ENCODE measurements around the gene DLST. TPM values are rescaled to one million over a fixed set of nuclear protein-coding genes. Genes with fewer than 3 reads are reported as not detected.

The DLST gene
- total and polyA plus RNA-seq, 12 donors = 42.0 to 205 (median 146) TPM

GRCh38 chr14:74941676-74942097 is 60.0 kb downstream of the DLST start:
- peak; percentile 57 to 92 (median 63) for DNase-seq
- H3K4me3 ChIP-seq = no peak overlapping the region

GRCh38 chr14:74942181-74942580 is 60.5 kb downstream of the DLST start:
- Histone ChIP-seq H3K27ac (peak overlapping the region in 4 of 5 donors; percentile 56 to 87 (median 76)), H3K4me1 (replicated peaks in 1 of 2) (peaks cover 20 to 39% of the 10 kb centered on the region in 2 donors), H3K36me3 (replicated peaks in 1 of 2) (no peaks in the 10 kb centered on the region), H3K9me3 (replicated peaks in 1 of 3) (no peaks in the 10 kb centered on the region), H3K27me3 (no peaks in the 10 kb centered on the region), H3K4me3 (no peak overlapping the region)
- no peak for TF ChIP-seq POLR2A (IDR thresholded peaks at IDR 0.05)
- TF ChIP-seq, protein P1, sequence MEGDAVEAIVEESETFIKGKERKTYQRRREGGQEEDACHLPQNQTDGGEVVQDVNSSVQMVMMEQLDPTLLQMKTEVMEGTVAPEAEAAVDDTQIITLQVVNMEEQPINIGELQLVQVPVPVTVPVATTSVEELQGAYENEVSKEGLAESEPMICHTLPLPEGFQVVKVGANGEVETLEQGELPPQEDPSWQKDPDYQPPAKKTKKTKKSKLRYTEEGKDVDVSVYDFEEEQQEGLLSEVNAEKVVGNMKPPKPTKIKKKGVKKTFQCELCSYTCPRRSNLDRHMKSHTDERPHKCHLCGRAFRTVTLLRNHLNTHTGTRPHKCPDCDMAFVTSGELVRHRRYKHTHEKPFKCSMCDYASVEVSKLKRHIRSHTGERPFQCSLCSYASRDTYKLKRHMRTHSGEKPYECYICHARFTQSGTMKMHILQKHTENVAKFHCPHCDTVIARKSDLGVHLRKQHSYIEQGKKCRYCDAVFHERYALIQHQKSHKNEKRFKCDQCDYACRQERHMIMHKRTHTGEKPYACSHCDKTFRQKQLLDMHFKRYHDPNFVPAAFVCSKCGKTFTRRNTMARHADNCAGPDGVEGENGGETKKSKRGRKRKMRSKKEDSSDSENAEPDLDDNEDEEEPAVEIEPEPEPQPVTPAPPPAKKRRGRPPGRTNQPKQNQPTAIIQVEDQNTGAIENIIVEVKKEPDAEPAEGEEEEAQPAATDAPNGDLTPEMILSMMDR (IDR thresholded peaks at IDR 0.05) = no peak
- WGBS, 4 donors = 73 to 81% (median 80%) methylated on average over 6 to 12 of the region's 12 CpGs
- no peak for DNase-seq
- intact Hi-C loops (cut with DNase I) = loop anchor here in 1 of 2 donors (10.0 kb wide), 1 partner anchor 63 kb away; the partner anchor contains the start of gene EIF2B2

More at GRCh38 chr14:74941676-74942097, 60.0 kb downstream of the DLST start:
- H3K36me3 ChIP-seq (replicated peaks in 1 of 2) = no peaks in the 10 kb centered on the region
- peaks cover 20 to 39% of the 10 kb centered on the region in 2 donors for H3K4me1 ChIP-seq (replicated peaks in 1 of 2)
- no peaks in the 10 kb centered on the region for H3K9me3 ChIP-seq (replicated peaks in 1 of 3)
- TF ChIP-seq POLR2A (IDR thresholded peaks at IDR 0.05) = no peak
- TF ChIP-seq, protein P1 (IDR thresholded peaks at IDR 0.05) = no peak
- WGBS, 4 donors = 37 to 59% (median 48%) methylated on average over 8 to 13 of the region's 13 CpGs
- no peaks in the 10 kb centered on the region for H3K27me3 ChIP-seq
- intact Hi-C loops (cut with DNase I) = loop anchor here in 1 of 2 donors (10.0 kb wide), 1 partner anchor 63 kb away; the partner anchor contains the start of gene EIF2B2
- peak overlapping the region in 4 of 5 donors; percentile 56 to 87 (median 76) for H3K27ac ChIP-seq

DNA sequence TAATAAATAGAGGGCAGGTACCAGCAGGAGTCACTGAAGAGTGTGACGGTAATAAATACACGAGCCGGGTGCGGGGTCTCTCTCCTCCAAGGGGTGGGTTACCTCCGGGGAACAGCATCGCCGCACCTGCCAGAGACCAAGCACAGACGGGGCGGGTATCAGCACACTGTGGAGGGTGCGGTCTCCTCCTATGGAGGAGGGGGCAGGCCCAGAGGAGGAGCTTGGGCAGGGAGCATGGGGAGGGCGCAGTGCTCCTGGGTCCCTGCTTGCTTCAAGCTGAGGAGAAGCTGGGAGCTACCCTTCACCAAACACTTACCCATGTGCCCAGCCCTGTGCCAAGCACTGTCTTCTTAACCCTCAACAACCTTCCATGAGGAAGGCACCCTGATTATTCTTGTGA is 60.9 kb downstream of the DLST start:
- 83 to 91% (median 87%) methylated on average over 9 to 11 of the region's 11 CpGs for WGBS, 4 donors
- H3K4me1 ChIP-seq (replicated peaks in 1 of 2) = peaks cover 20 to 39% of the 10 kb centered on the region in 2 donors
- no peaks in the 10 kb centered on the region for H3K9me3 ChIP-seq (replicated peaks in 1 of 3)
- TF ChIP-seq, protein P1 (IDR thresholded peaks at IDR 0.05) = no peak
- no peak for TF ChIP-seq POLR2A (IDR thresholded peaks at IDR 0.05)
- intact Hi-C loops (cut with DNase I) = loop anchor here in 1 of 2 donors (10.0 kb wide), 1 partner anchor 62 kb away; the partner anchor contains the start of gene EIF2B2
- no peak for DNase-seq
- H3K4me3 ChIP-seq = no peak overlapping the region
- H3K27ac ChIP-seq = peak overlapping the region in 4 of 5 donors; percentile 56 to 87 (median 76)
- H3K36me3 ChIP-seq (replicated peaks in 1 of 2) = no peaks in the 10 kb centered on the region
- no peaks in the 10 kb centered on the region for H3K27me3 ChIP-seq

- peak in 3 of 7 donors; percentile 52 to 73 (median 58) for DNase-seq
- no peaks in the 10 kb centered on the region for H3K9me3 ChIP-seq (replicated peaks in 1 of 3)
- WGBS, 4 donors = 74 to 77% (median 74%) methylated on average over 16 to 17 of the region's 17 CpGs
- H3K27me3 ChIP-seq = no peaks in the 10 kb centered on the region
- H3K27ac ChIP-seq = no peak overlapping the region
- intact Hi-C loops (cut with DNase I) = loop anchor here (5.0 to 10.0 kb wide), 2 partner anchors 59 to 142 kb away; partner anchors contain the start of gene EIF2B2 (in 1 of the 2)
- H3K4me1 ChIP-seq (replicated peaks in 1 of 2) = peaks cover 7 to 22% of the 10 kb centered on the region in 2 donors
- H3K4me3 ChIP-seq = no peak overlapping the region
- TF ChIP-seq, protein P1 (IDR thresholded peaks at IDR 0.05) = peak; percentile 13 to 43 (median 34)
- no peak for TF ChIP-seq POLR2A (IDR thresholded peaks at IDR 0.05)
- H3K36me3 ChIP-seq (replicated peaks in 1 of 2) = no peaks in the 10 kb centered on the region
These were observed 63.6 kb downstream of the DLST start for GRCh38 chr14:74945261-74945851.

All from adrenal gland (tissue), 12 donors.